Measurements from ENCODE around the gene NDOR1. TPM values are rescaled to one million over a fixed set of nuclear protein-coding genes. Genes with fewer than 3 reads are reported as not detected.

Gene NDOR1
- total and polyA plus RNA-seq, 2 experiments from 2014 or later, result 7.8 to 12.3 TPM

- Histone ChIP-seq H3K27me3 (no peaks in the 10 kb centered on the region), H3K4me1 (ENCODE audit: insufficient read depth) (no peaks in the 10 kb centered on the region), H2AFZ (no peak overlapping the region), H3K27ac (no peak overlapping the region), H3K36me3 (replicated peaks; ENCODE audit: insufficient read depth, low read depth) (no peaks in the 10 kb centered on the region), H3K9me3 (ENCODE audit: low read depth) (no peaks in the 10 kb centered on the region), H3K4me2 (no peak overlapping the region), H3K4me3 (no peak overlapping the region), H3K79me2 (no peaks in the 10 kb centered on the region), H3K9me2 (replicated peaks; ENCODE audit: insufficient read depth) (no peaks in the 10 kb centered on the region), H4K20me1 (ENCODE audit: insufficient read depth, poor library complexity, severe bottlenecking) (no peaks in the 10 kb centered on the region)
- DNase-seq (ENCODE audit: low spot score), result no peak
- WGBS (ENCODE audit: low lambda C conversion rate, missing lambda C conversion rate), result 94% methylated on average over 29 of the region's 29 CpGs
- TF ChIP-seq EZH2 (IDR thresholded peaks at IDR 0.05; ENCODE audit: borderline replicate concordance), result no peak
- TF ChIP-seq EZH2phosphoT487 (IDR thresholded peaks at IDR 0.05; ENCODE audit: low read depth, severe bottlenecking, unreplicated experiment), result no peak
- no peak for TF ChIP-seq CTCF (IDR thresholded peaks at IDR 0.05; ENCODE audit: poor library complexity)
Observed at GRCh38 chr9:137265496-137266161, 60.1 kb downstream of the NDOR1 start.

GRCh38 chr9:137266162-137266527, 60.6 kb downstream of the NDOR1 start:
- Histone ChIP-seq H3K9me2 (replicated peaks; ENCODE audit: insufficient read depth) (no peaks in the 10 kb centered on the region), H3K36me3 (replicated peaks; ENCODE audit: insufficient read depth, low read depth) (no peaks in the 10 kb centered on the region), H3K27ac (no peak overlapping the region), H3K4me2 (no peak overlapping the region), H3K79me2 (no peaks in the 10 kb centered on the region), H3K4me1 (ENCODE audit: insufficient read depth) (no peaks in the 10 kb centered on the region), H3K9me3 (ENCODE audit: low read depth) (no peaks in the 10 kb centered on the region), H3K4me3 (no peak overlapping the region), H4K20me1 (ENCODE audit: insufficient read depth, poor library complexity, severe bottlenecking) (no peaks in the 10 kb centered on the region), H2AFZ (no peak overlapping the region), H3K27me3 (no peaks in the 10 kb centered on the region)
- no peak for TF ChIP-seq EZH2 (IDR thresholded peaks at IDR 0.05; ENCODE audit: borderline replicate concordance)
- TF ChIP-seq EZH2phosphoT487 (IDR thresholded peaks at IDR 0.05; ENCODE audit: low read depth, severe bottlenecking, unreplicated experiment), result no peak
- TF ChIP-seq CTCF (IDR thresholded peaks at IDR 0.05; ENCODE audit: poor library complexity), result no peak
- 95% methylated on average over 15 of the region's 15 CpGs for WGBS (ENCODE audit: low lambda C conversion rate, missing lambda C conversion rate)
- peak; percentile 4 for DNase-seq (ENCODE audit: low spot score)

Small RNA genes lying within 50 kb of the gene (microRNA-seq; reads per million reads assigned to microRNA genes)
- not detected for gene MIR3621

Small RNA genes lying within 50 kb of the gene (small RNA-seq; reads per million reads assigned to genes)
- gene MIR3621, result not detected

Other genes with a start within 250 kb of the NDOR1 start
Only the 30 nearest of the 31 such genes appear.
- 56.0 and 56.4 TPM in 2 replicates for gene PTGDS, start 228.2 kb upstream of the NDOR1 start, total RNA-seq
- gene PTGDS, start 228.2 kb upstream of the NDOR1 start, polyA plus RNA-seq, result 290 and 383 TPM in 2 replicates
- 0.04 and 0.13 TPM in 2 replicates for gene LCNL1, start 222.7 kb upstream of the NDOR1 start, total RNA-seq
- 0.47 and 2.2 TPM in 2 replicates for gene LCNL1, start 222.7 kb upstream of the NDOR1 start, polyA plus RNA-seq
- 35.1 and 39.5 TPM in 2 replicates for gene PAXX, start 213.3 kb upstream of the NDOR1 start, total RNA-seq
- gene PAXX, start 213.3 kb upstream of the NDOR1 start, polyA plus RNA-seq, result 89.5 and 97.5 TPM in 2 replicates
- 6.6 and 9.9 TPM in 2 replicates for gene CLIC3, start 209.1 kb upstream of the NDOR1 start, total RNA-seq
- 45.0 and 63.5 TPM in 2 replicates for gene CLIC3, start 209.1 kb upstream of the NDOR1 start, polyA plus RNA-seq
- 12.7 and 14.6 TPM in 2 replicates for gene ABCA2, start 177.5 kb upstream of the NDOR1 start, total RNA-seq
- gene ABCA2, start 177.5 kb upstream of the NDOR1 start, polyA plus RNA-seq, result 15.6 and 21.8 TPM in 2 replicates
- not detected in 2 replicates for gene FUT7, start 173.6 kb upstream of the NDOR1 start, total RNA-seq
- gene FUT7, start 173.6 kb upstream of the NDOR1 start, polyA plus RNA-seq, result 0.06 TPM in 1 of 2 replicates, not detected in the other
- gene NPDC1, start 159.5 kb upstream of the NDOR1 start, total RNA-seq, result 12.3 and 12.7 TPM in 2 replicates
- 69.8 and 72.7 TPM in 2 replicates for gene NPDC1, start 159.5 kb upstream of the NDOR1 start, polyA plus RNA-seq
- 1.8 and 2.3 TPM in 2 replicates for gene ENTPD2, start 151.6 kb upstream of the NDOR1 start, total RNA-seq
- gene ENTPD2, start 151.6 kb upstream of the NDOR1 start, polyA plus RNA-seq, result 1.1 and 3.2 TPM in 2 replicates
- 4.6 and 7.5 TPM in 2 replicates for gene SAPCD2, start 135.1 kb upstream of the NDOR1 start, total RNA-seq
- 4.8 and 5.6 TPM in 2 replicates for gene SAPCD2, start 135.1 kb upstream of the NDOR1 start, polyA plus RNA-seq
- gene UAP1L1, start 128.2 kb upstream of the NDOR1 start, total RNA-seq, result 11.2 and 15.6 TPM in 2 replicates
- gene UAP1L1, start 128.2 kb upstream of the NDOR1 start, polyA plus RNA-seq, result 39.1 and 40.1 TPM in 2 replicates
- 54.6 and 60.8 TPM in 2 replicates for gene MAN1B1, start 118.7 kb upstream of the NDOR1 start, total RNA-seq
- 94.2 and 101 TPM in 2 replicates for gene MAN1B1, start 118.7 kb upstream of the NDOR1 start, polyA plus RNA-seq
- gene DPP7, start 91.0 kb upstream of the NDOR1 start, total RNA-seq, result 206 and 207 TPM in 2 replicates
- 544 and 678 TPM in 2 replicates for gene DPP7, start 91.0 kb upstream of the NDOR1 start, polyA plus RNA-seq
- not detected in 2 replicates for gene GRIN1, start 66.5 kb upstream of the NDOR1 start, total RNA-seq
- gene GRIN1, start 66.5 kb upstream of the NDOR1 start, polyA plus RNA-seq, result not detected in 2 replicates
- gene LRRC26, start 35.6 kb upstream of the NDOR1 start, total RNA-seq, result 0.73 and 1.1 TPM in 2 replicates
- 0.89 and 2.6 TPM in 2 replicates for gene LRRC26, start 35.6 kb upstream of the NDOR1 start, polyA plus RNA-seq
- not detected in 2 replicates for gene TMEM210, start 33.6 kb upstream of the NDOR1 start, total RNA-seq
- not detected in 2 replicates for gene TMEM210, start 33.6 kb upstream of the NDOR1 start, polyA plus RNA-seq
- 21.3 and 26.2 TPM in 2 replicates for gene ANAPC2, start 17.1 kb upstream of the NDOR1 start, total RNA-seq
- gene ANAPC2, start 17.1 kb upstream of the NDOR1 start, polyA plus RNA-seq, result 12.2 and 16.2 TPM in 2 replicates
- gene SSNA1, start 17.0 kb upstream of the NDOR1 start, total RNA-seq, result 74.3 and 82.2 TPM in 2 replicates
- 128 and 137 TPM in 2 replicates for gene SSNA1, start 17.0 kb upstream of the NDOR1 start, polyA plus RNA-seq
- gene TPRN, start 5.0 kb upstream of the NDOR1 start, total RNA-seq, result 27.6 and 34.4 TPM in 2 replicates
- gene TPRN, start 5.0 kb upstream of the NDOR1 start, polyA plus RNA-seq, result 82.3 and 104 TPM in 2 replicates
- 37.6 and 43.5 TPM in 2 replicates for gene TMEM203, start 52 bp upstream of the NDOR1 start, total RNA-seq
- gene TMEM203, start 52 bp upstream of the NDOR1 start, polyA plus RNA-seq, result 48.3 and 60.7 TPM in 2 replicates
- gene RNF208, start 16.5 kb downstream of the NDOR1 start, total RNA-seq, result 1.6 and 2.3 TPM in 2 replicates
- 3.3 and 6.6 TPM in 2 replicates for gene RNF208, start 16.5 kb downstream of the NDOR1 start, polyA plus RNA-seq
- 1.4 and 2.4 TPM in 2 replicates for gene CYSRT1, start 19.5 kb downstream of the NDOR1 start, total RNA-seq
- gene CYSRT1, start 19.5 kb downstream of the NDOR1 start, polyA plus RNA-seq, result 2.1 and 4.3 TPM in 2 replicates
- 0.68 and 1.4 TPM in 2 replicates for gene RNF224, start 21.8 kb downstream of the NDOR1 start, total RNA-seq
- 0.88 and 1.1 TPM in 2 replicates for gene RNF224, start 21.8 kb downstream of the NDOR1 start, polyA plus RNA-seq
- 1.8 and 2.7 TPM in 2 replicates for gene SLC34A3, start 25.2 kb downstream of the NDOR1 start, total RNA-seq
- gene SLC34A3, start 25.2 kb downstream of the NDOR1 start, polyA plus RNA-seq, result 2.1 and 4.7 TPM in 2 replicates
- 309 and 313 TPM in 2 replicates for gene TUBB4B, start 35.6 kb downstream of the NDOR1 start, total RNA-seq
- 388 and 446 TPM in 2 replicates for gene TUBB4B, start 35.6 kb downstream of the NDOR1 start, polyA plus RNA-seq
- not detected in 2 replicates for gene STPG3, start 45.6 kb downstream of the NDOR1 start, total RNA-seq
- 1.5 and 2.5 TPM in 2 replicates for gene STPG3, start 45.6 kb downstream of the NDOR1 start, polyA plus RNA-seq
- gene NELFB, start 49.6 kb downstream of the NDOR1 start, total RNA-seq, result 36.4 and 41.4 TPM in 2 replicates
- 61.1 and 63.5 TPM in 2 replicates for gene NELFB, start 49.6 kb downstream of the NDOR1 start, polyA plus RNA-seq
- gene TOR4A, start 72.0 kb downstream of the NDOR1 start, total RNA-seq, result 13.7 and 14.4 TPM in 2 replicates
- gene TOR4A, start 72.0 kb downstream of the NDOR1 start, polyA plus RNA-seq, result 8.0 and 10.1 TPM in 2 replicates
- 5.3 and 8.2 TPM in 2 replicates for gene NRARP, start 96.6 kb downstream of the NDOR1 start, total RNA-seq
- gene NRARP, start 96.6 kb downstream of the NDOR1 start, polyA plus RNA-seq, result 13.1 and 18.7 TPM in 2 replicates
- gene EXD3, start 217.5 kb downstream of the NDOR1 start, total RNA-seq, result 7.3 and 11.8 TPM in 2 replicates
- gene EXD3, start 217.5 kb downstream of the NDOR1 start, polyA plus RNA-seq, result 21.6 and 24.9 TPM in 2 replicates
- 7.2 and 8.2 TPM in 2 replicates for gene NOXA1, start 217.7 kb downstream of the NDOR1 start, total RNA-seq
- gene NOXA1, start 217.7 kb downstream of the NDOR1 start, polyA plus RNA-seq, result 12.5 and 13.9 TPM in 2 replicates

Measured in hepatocyte (in vitro differentiated cells).